Subcutaneous abdominal adipose tissue (tissue), 5 donors: ENCODE results near the gene KRTAP13-1.

Source experiments
- H3K27ac ChIP-seq: one replicate; pipeline ENCODE4 v1.7.0; 2013; ENCODE audit warnings: low read depth, mild to moderate bottlenecking, inconsistent platforms, low read length, moderate library complexity
- H3K27me3 ChIP-seq, 5 donors: one replicate each; pipeline ENCODE4 v1.7.0; 2013; ENCODE audit warnings: low read length in 5 of 5, inconsistent platforms in 1 of 5; ENCODE audit not compliant: control insufficient read depth in 5 of 5, insufficient read depth in 4 of 5
- H3K36me3 ChIP-seq, 5 donors: one replicate each; pipeline ENCODE4 v1.7.0; 2013; ENCODE audit warnings: low read length in 5 of 5; ENCODE audit not compliant: control insufficient read depth in 5 of 5, insufficient read depth in 5 of 5
- H3K4me1 ChIP-seq, 5 donors: one replicate each; pipeline ENCODE4 v1.7.0; 2013; ENCODE audit warnings: low read length in 5 of 5, mild to moderate bottlenecking in 3 of 5, moderate library complexity in 1 of 5; ENCODE audit not compliant: control insufficient read depth in 5 of 5, insufficient read depth in 5 of 5
- H3K4me3 ChIP-seq, 5 donors: one replicate each; pipeline ENCODE4 v1.7.0; 2013; ENCODE audit warnings: low read length in 5 of 5, low read depth in 1 of 5
- H3K9ac ChIP-seq, 5 donors: one replicate each; pipeline ENCODE4 v1.7.0; 2013; ENCODE audit warnings: low read length in 5 of 5, mild to moderate bottlenecking in 4 of 5, moderate library complexity in 3 of 5
- H3K9me3 ChIP-seq, 5 donors: one replicate each; pipeline ENCODE4 v1.7.0; 2013; ENCODE audit warnings: low read length in 5 of 5; ENCODE audit not compliant: control insufficient read depth in 5 of 5
- donor health status: healthy.
- donor health status: healthy.
- donor health status: healthy.
- donor health status: healthy.
- donor health status: healthy.

Gene KRTAP13-1

GRCh38 chr21:30395731-30396130, at the start of gene KRTAP13-1:
KRTAP13-1 (plus strand) TSS chr21:30396031; CDS start chr21:30396087, 56 bp downstream.
- Histone ChIP-seq H3K9me3 (peaks cover 0 to 4% (median under 1%) of the 10 kb centered on the region in 5 donors), H3K36me3 (no peaks in the 10 kb centered on the region), H3K27ac (no peak within 1 kb of the TSS), H3K9ac (no peak within 1 kb of the TSS), H3K4me3 (no peak within 1 kb of the TSS), H3K27me3 (no peaks in the 10 kb centered on the region), H3K4me1 (peaks cover 0 to 6% (median 0%) of the 10 kb centered on the region in 5 donors)

- Histone ChIP-seq H3K27me3 (no peaks in the 10 kb centered on the region), H3K36me3 (no peaks in the 10 kb centered on the region), H3K9me3 (peaks cover 0 to 3% (median 0%) of the 10 kb centered on the region in 5 donors), H3K27ac (peak within 1 kb of the TSS; percentile 15), H3K4me3 (no peak within 1 kb of the TSS), H3K4me1 (peaks cover 0 to 26% (median 7%) of the 10 kb centered on the region in 5 donors), H3K9ac (no peak within 1 kb of the TSS)
Measured at GRCh38 chr21:30348506-30348905, 47.3 kb upstream of the KRTAP13-1 start, which contains the start of gene KRTAP23-1. KRTAP23-1 (minus strand) TSS chr21:30348606; CDS start chr21:30348606, 0 bp downstream.

- Histone ChIP-seq H3K4me1 (peaks cover 0 to 26% (median 7%) of the 10 kb centered on the region in 5 donors), H3K9me3 (peaks cover 0 to 3% (median 0%) of the 10 kb centered on the region in 5 donors)
Measured at GRCh38 chr21:30349572-30349971, 46.3 kb upstream of the KRTAP13-1 start.

GRCh38 chr21:30351534-30351933, 44.3 kb upstream of the KRTAP13-1 start:
- H3K36me3 ChIP-seq, result no peaks in the 10 kb centered on the region
- H3K27me3 ChIP-seq, result no peaks in the 10 kb centered on the region
- peaks cover 0 to 26% (median 7%) of the 10 kb centered on the region in 5 donors for H3K4me1 ChIP-seq
- H3K9ac ChIP-seq, result no peak overlapping the region
- H3K4me3 ChIP-seq, result no peak overlapping the region
- H3K9me3 ChIP-seq, result no peaks in the 10 kb centered on the region
- H3K27ac ChIP-seq, result no peak overlapping the region

More at GRCh38 chr21:30349572-30349971, 46.3 kb upstream of the KRTAP13-1 start:
- Histone ChIP-seq H3K36me3 (no peaks in the 10 kb centered on the region), H3K4me3 (no peak overlapping the region), H3K27ac (peak overlapping the region; percentile 15), H3K27me3 (no peaks in the 10 kb centered on the region), H3K9ac (no peak overlapping the region)

- Histone ChIP-seq H3K36me3 (no peaks in the 10 kb centered on the region), H3K4me3 (no peak overlapping the region), H3K9me3 (no peaks in the 10 kb centered on the region), H3K27ac (no peak overlapping the region), H3K27me3 (no peaks in the 10 kb centered on the region), H3K9ac (no peak overlapping the region), H3K4me1 (peaks cover 0 to 14% (median 3%) of the 10 kb centered on the region in 5 donors)
Measured at GRCh38 chr21:30354308-30355005, 41.4 kb upstream of the KRTAP13-1 start.

GRCh38 chr21:30355906-30356305, 39.9 kb upstream of the KRTAP13-1 start:
- Histone ChIP-seq H3K27me3 (no peaks in the 10 kb centered on the region), H3K4me3 (no peak overlapping the region), H3K4me1 (peaks cover 0 to 6% (median 0%) of the 10 kb centered on the region in 5 donors), H3K9ac (no peak overlapping the region), H3K9me3 (no peaks in the 10 kb centered on the region), H3K27ac (no peak overlapping the region), H3K36me3 (no peaks in the 10 kb centered on the region)

GRCh38 chr21:30372139-30372770, 23.6 kb upstream of the KRTAP13-1 start, which contains the start of gene KRTAP13-2:
KRTAP13-2 (minus strand) TSS chr21:30372271; CDS start chr21:30372213, 58 bp downstream.
- H3K36me3 ChIP-seq, result no peaks in the 10 kb centered on the region
- H3K4me3 ChIP-seq, result no peak within 1 kb of the TSS
- no peaks in the 10 kb centered on the region for H3K27me3 ChIP-seq
- no peaks in the 10 kb centered on the region for H3K4me1 ChIP-seq
- no peaks in the 10 kb centered on the region for H3K9me3 ChIP-seq
- H3K9ac ChIP-seq, result no peak within 1 kb of the TSS
- H3K27ac ChIP-seq, result no peak within 1 kb of the TSS

GRCh38 chr21:30382201-30382600, 13.6 kb upstream of the KRTAP13-1 start:
- Histone ChIP-seq H3K4me1 (no peaks in the 10 kb centered on the region), H3K27me3 (no peaks in the 10 kb centered on the region), H3K36me3 (no peaks in the 10 kb centered on the region), H3K9ac (no peak overlapping the region), H3K4me3 (no peak overlapping the region), H3K9me3 (no peaks in the 10 kb centered on the region), H3K27ac (no peak overlapping the region)

- no peaks in the 10 kb centered on the region for H3K36me3 ChIP-seq
Measured at GRCh38 chr21:30391492-30392025, 4.3 kb upstream of the KRTAP13-1 start.

More at GRCh38 chr21:30391492-30392025, 4.3 kb upstream of the KRTAP13-1 start:
- Histone ChIP-seq H3K27ac (no peak overlapping the region), H3K9ac (no peak overlapping the region), H3K4me3 (no peak overlapping the region), H3K9me3 (peaks cover 0 to 10% (median 7%) of the 10 kb centered on the region in 5 donors), H3K27me3 (no peaks in the 10 kb centered on the region), H3K4me1 (no peaks in the 10 kb centered on the region)
